ENCODE results near the gene DOK7. TPM values are rescaled to one million over a fixed set of nuclear protein-coding genes. Genes with fewer than 3 reads are reported as not detected.

Gene DOK7
- polyA plus RNA-seq, 2 donors = 0.11 to 0.29 TPM

DNA sequence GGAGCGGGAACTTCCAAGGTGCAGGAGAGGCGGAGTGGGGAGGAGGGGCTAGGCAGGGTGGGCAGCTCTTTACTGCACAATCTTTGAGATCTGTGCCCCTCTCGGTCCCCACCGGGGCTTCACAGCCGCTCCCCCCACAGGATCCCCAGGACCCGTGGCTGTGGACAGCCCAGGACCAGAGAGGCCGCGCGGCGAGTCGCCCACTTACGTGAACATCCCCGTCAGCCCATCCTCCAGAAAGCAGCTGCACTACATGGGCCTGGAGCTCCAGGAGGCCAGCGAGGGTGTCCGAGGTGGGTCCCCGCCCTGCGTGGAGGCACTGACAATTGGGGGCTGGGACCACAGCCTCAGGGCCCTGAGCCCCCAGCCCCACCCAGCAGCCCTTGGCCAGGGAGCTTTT lies 37.0 kb downstream of the DOK7 start:
- Histone ChIP-seq H3K27me3 (ENCODE audit: control insufficient read depth in 1 of 2, insufficient read depth in 2 of 2, low read length in 2 of 2) (no peaks in the 10 kb centered on the region), H3K4me3 (ENCODE audit: low read depth in 1 of 2, low read length in 2 of 2) (no peak overlapping the region), H3K27ac (ENCODE audit: low read depth in 2 of 2, low read length in 1 of 2) (no peak overlapping the region), H3K36me3 (ENCODE audit: control insufficient read depth in 2 of 2, insufficient read depth in 2 of 2, low read length in 1 of 2) (peaks cover 3 to 28% of the 10 kb centered on the region in 2 donors), H3K4me1 (ENCODE audit: control insufficient read depth in 2 of 2, insufficient read depth in 2 of 2, low read length in 1 of 2) (no peaks in the 10 kb centered on the region), H3K9me3 (ENCODE audit: control insufficient read depth in 2 of 2, insufficient read depth in 1 of 2, low read depth in 1 of 2, low read length in 1 of 2) (no peaks in the 10 kb centered on the region)
- WGBS, 2 donors = 96% methylated on average over 17 of the region's 17 CpGs

GRCh38 chr4:3500634-3501101 lies 37.6 kb downstream of the DOK7 start:
- H3K36me3 ChIP-seq (ENCODE audit: control insufficient read depth in 2 of 2, insufficient read depth in 2 of 2, low read length in 1 of 2) = peaks cover 3 to 32% of the 10 kb centered on the region in 2 donors

DNA sequence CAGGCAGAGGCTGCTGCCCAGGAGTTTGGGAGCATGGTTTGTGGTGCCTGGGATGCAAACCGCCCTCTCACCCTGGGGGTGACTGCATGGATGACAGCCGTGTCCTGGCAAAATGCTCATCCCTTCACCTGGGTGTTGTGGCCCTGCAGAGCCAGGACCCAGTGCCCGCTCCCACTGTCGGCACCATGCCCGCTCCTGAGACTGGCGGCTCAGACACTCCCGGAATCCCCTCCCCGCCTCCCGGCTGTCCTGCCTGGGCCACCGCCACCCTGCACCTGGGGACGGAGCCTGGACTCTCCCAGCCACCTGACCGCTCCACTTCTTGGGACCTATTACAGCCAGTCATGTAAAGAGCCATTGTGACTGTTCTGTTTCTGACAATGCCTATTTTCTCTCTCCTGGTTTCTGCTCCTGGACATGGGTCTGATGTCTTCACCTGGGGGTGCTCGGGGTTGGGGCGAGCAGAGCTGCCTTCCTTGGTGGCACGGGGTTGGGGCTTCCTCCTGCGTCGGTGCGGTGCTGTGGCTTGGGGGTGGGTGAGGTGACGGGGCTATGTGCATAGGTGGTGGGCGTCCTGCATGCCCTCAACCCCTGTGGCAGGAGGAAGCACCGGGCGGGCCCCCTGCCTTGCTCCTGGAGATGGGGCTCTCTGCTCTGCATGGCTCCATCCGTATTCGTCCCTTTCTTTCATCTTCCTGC lies 38.2 kb downstream of the DOK7 start:
- H3K9me3 ChIP-seq (ENCODE audit: control insufficient read depth in 2 of 2, insufficient read depth in 1 of 2, low read depth in 1 of 2, low read length in 1 of 2) = no peaks in the 10 kb centered on the region
- H3K27me3 ChIP-seq (ENCODE audit: control insufficient read depth in 1 of 2, insufficient read depth in 2 of 2, low read length in 2 of 2) = no peaks in the 10 kb centered on the region
- H3K4me3 ChIP-seq (ENCODE audit: low read depth in 1 of 2, low read length in 2 of 2) = no peak overlapping the region
- WGBS, 2 donors = 85 to 91% methylated on average over 23 to 24 of the region's 24 CpGs
- H3K36me3 ChIP-seq (ENCODE audit: control insufficient read depth in 2 of 2, insufficient read depth in 2 of 2, low read length in 1 of 2) = peaks cover 3 to 33% of the 10 kb centered on the region in 2 donors
- H3K27ac ChIP-seq (ENCODE audit: low read depth in 2 of 2, low read length in 1 of 2) = no peak overlapping the region
- no peaks in the 10 kb centered on the region for H3K4me1 ChIP-seq (ENCODE audit: control insufficient read depth in 2 of 2, insufficient read depth in 2 of 2, low read length in 1 of 2)

More at GRCh38 chr4:3500634-3501101, 37.6 kb downstream of the DOK7 start:
- H3K27me3 ChIP-seq (ENCODE audit: control insufficient read depth in 1 of 2, insufficient read depth in 2 of 2, low read length in 2 of 2) = no peaks in the 10 kb centered on the region
- no peak overlapping the region for H3K4me3 ChIP-seq (ENCODE audit: low read depth in 1 of 2, low read length in 2 of 2)
- H3K4me1 ChIP-seq (ENCODE audit: control insufficient read depth in 2 of 2, insufficient read depth in 2 of 2, low read length in 1 of 2) = no peaks in the 10 kb centered on the region
- 87 to 88% methylated on average over 29 of the region's 29 CpGs for WGBS, 2 donors
- no peak overlapping the region for H3K27ac ChIP-seq (ENCODE audit: low read depth in 2 of 2, low read length in 1 of 2)
- no peaks in the 10 kb centered on the region for H3K9me3 ChIP-seq (ENCODE audit: control insufficient read depth in 2 of 2, insufficient read depth in 1 of 2, low read depth in 1 of 2, low read length in 1 of 2)

- Histone ChIP-seq H3K9me3 (ENCODE audit: control insufficient read depth in 2 of 2, insufficient read depth in 1 of 2, low read depth in 1 of 2, low read length in 1 of 2) (no peaks in the 10 kb centered on the region), H3K4me3 (ENCODE audit: low read depth in 1 of 2, low read length in 2 of 2) (no peak overlapping the region), H3K36me3 (ENCODE audit: control insufficient read depth in 2 of 2, insufficient read depth in 2 of 2, low read length in 1 of 2) (peaks cover 3 to 33% of the 10 kb centered on the region in 2 donors), H3K27ac (ENCODE audit: low read depth in 2 of 2, low read length in 1 of 2) (no peak overlapping the region), H3K4me1 (ENCODE audit: control insufficient read depth in 2 of 2, insufficient read depth in 2 of 2, low read length in 1 of 2) (no peaks in the 10 kb centered on the region), H3K27me3 (ENCODE audit: control insufficient read depth in 1 of 2, insufficient read depth in 2 of 2, low read length in 2 of 2) (no peaks in the 10 kb centered on the region)
- WGBS, 2 donors = 86 to 87% methylated on average over 19 of the region's 19 CpGs
Observed at GRCh38 chr4:3501825-3502425, 38.8 kb downstream of the DOK7 start.

- Histone ChIP-seq H3K4me3 (ENCODE audit: low read depth in 1 of 2, low read length in 2 of 2) (no peak overlapping the region), H3K36me3 (ENCODE audit: control insufficient read depth in 2 of 2, insufficient read depth in 2 of 2, low read length in 1 of 2) (peaks cover 3 to 34% of the 10 kb centered on the region in 2 donors), H3K27me3 (ENCODE audit: control insufficient read depth in 1 of 2, insufficient read depth in 2 of 2, low read length in 2 of 2) (no peaks in the 10 kb centered on the region), H3K4me1 (ENCODE audit: control insufficient read depth in 2 of 2, insufficient read depth in 2 of 2, low read length in 1 of 2) (no peaks in the 10 kb centered on the region), H3K27ac (ENCODE audit: low read depth in 2 of 2, low read length in 1 of 2) (no peak overlapping the region), H3K9me3 (ENCODE audit: control insufficient read depth in 2 of 2, insufficient read depth in 1 of 2, low read depth in 1 of 2, low read length in 1 of 2) (no peaks in the 10 kb centered on the region)
- 83 to 86% methylated on average over 39 of the region's 39 CpGs for WGBS, 2 donors
Observed at GRCh38 chr4:3502941-3503936, 40.1 kb downstream of the DOK7 start.

- H3K36me3 ChIP-seq (ENCODE audit: control insufficient read depth in 2 of 2, insufficient read depth in 2 of 2, low read length in 1 of 2) = peaks cover 2 to 44% of the 10 kb centered on the region in 2 donors
Observed at GRCh38 chr4:3505231-3505630, 42.1 kb downstream of the DOK7 start.

DNA sequence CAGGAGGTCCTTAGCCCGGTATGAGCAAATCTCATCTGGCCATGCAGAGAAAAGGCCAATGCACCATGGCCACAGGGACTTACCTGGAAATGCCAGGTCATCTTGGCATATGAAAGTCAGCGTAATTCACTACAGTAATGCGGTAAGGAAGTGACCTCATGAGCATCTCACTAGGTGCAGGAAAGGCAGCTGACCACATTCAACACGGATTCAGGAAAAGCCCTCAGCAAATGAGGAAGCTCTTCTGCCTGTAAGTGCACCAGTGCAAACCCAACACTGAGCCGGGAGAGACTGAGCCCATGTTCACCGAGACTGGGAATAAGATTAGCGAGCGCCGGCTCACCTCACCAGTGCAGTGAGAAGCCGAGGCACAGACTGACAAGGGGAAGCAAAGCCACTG lies 45.4 kb downstream of the DOK7 start:
- Histone ChIP-seq H3K36me3 (ENCODE audit: control insufficient read depth in 2 of 2, insufficient read depth in 2 of 2, low read length in 1 of 2) (peaks cover 9 to 52% of the 10 kb centered on the region in 2 donors), H3K9me3 (ENCODE audit: control insufficient read depth in 2 of 2, insufficient read depth in 1 of 2, low read depth in 1 of 2, low read length in 1 of 2) (no peaks in the 10 kb centered on the region)

More at GRCh38 chr4:3505231-3505630, 42.1 kb downstream of the DOK7 start:
- Histone ChIP-seq H3K27ac (ENCODE audit: low read depth in 2 of 2, low read length in 1 of 2) (no peak overlapping the region), H3K4me3 (ENCODE audit: low read depth in 1 of 2, low read length in 2 of 2) (no peak overlapping the region), H3K27me3 (ENCODE audit: control insufficient read depth in 1 of 2, insufficient read depth in 2 of 2, low read length in 2 of 2) (no peaks in the 10 kb centered on the region), H3K9me3 (ENCODE audit: control insufficient read depth in 2 of 2, insufficient read depth in 1 of 2, low read depth in 1 of 2, low read length in 1 of 2) (no peaks in the 10 kb centered on the region), H3K4me1 (ENCODE audit: control insufficient read depth in 2 of 2, insufficient read depth in 2 of 2, low read length in 1 of 2) (no peaks in the 10 kb centered on the region)
- 91 to 97% methylated on average over 16 of the region's 16 CpGs for WGBS, 2 donors

GRCh38 chr4:3510481-3510880 lies 47.4 kb downstream of the DOK7 start:
- H3K36me3 ChIP-seq (ENCODE audit: control insufficient read depth in 2 of 2, insufficient read depth in 2 of 2, low read length in 1 of 2) = peaks cover 14 to 63% of the 10 kb centered on the region in 2 donors
- H3K4me1 ChIP-seq (ENCODE audit: control insufficient read depth in 2 of 2, insufficient read depth in 2 of 2, low read length in 1 of 2) = no peaks in the 10 kb centered on the region
- H3K9me3 ChIP-seq (ENCODE audit: control insufficient read depth in 2 of 2, insufficient read depth in 1 of 2, low read depth in 1 of 2, low read length in 1 of 2) = no peaks in the 10 kb centered on the region
- WGBS, 2 donors = 93 to 96% methylated on average over 16 of the region's 16 CpGs
- no peak overlapping the region for H3K27ac ChIP-seq (ENCODE audit: low read depth in 2 of 2, low read length in 1 of 2)
- no peaks in the 10 kb centered on the region for H3K27me3 ChIP-seq (ENCODE audit: control insufficient read depth in 1 of 2, insufficient read depth in 2 of 2, low read length in 2 of 2)
- H3K4me3 ChIP-seq (ENCODE audit: low read depth in 1 of 2, low read length in 2 of 2) = no peak overlapping the region

More for the DNA sequence above, 45.4 kb downstream of the DOK7 start:
- WGBS, 2 donors = 83 to 87% methylated on average over 10 of the region's 10 CpGs
- Histone ChIP-seq H3K27me3 (ENCODE audit: control insufficient read depth in 1 of 2, insufficient read depth in 2 of 2, low read length in 2 of 2) (no peaks in the 10 kb centered on the region), H3K4me3 (ENCODE audit: low read depth in 1 of 2, low read length in 2 of 2) (no peak overlapping the region), H3K4me1 (ENCODE audit: control insufficient read depth in 2 of 2, insufficient read depth in 2 of 2, low read length in 1 of 2) (no peaks in the 10 kb centered on the region), H3K27ac (ENCODE audit: low read depth in 2 of 2, low read length in 1 of 2) (no peak overlapping the region)

GRCh38 chr4:3511187-3511586 lies 48.1 kb downstream of the DOK7 start:
- WGBS, 2 donors = 94 to 95% methylated on average over 6 of the region's 6 CpGs
- Histone ChIP-seq H3K4me3 (ENCODE audit: low read depth in 1 of 2, low read length in 2 of 2) (no peak overlapping the region), H3K9me3 (ENCODE audit: control insufficient read depth in 2 of 2, insufficient read depth in 1 of 2, low read depth in 1 of 2, low read length in 1 of 2) (no peaks in the 10 kb centered on the region), H3K4me1 (ENCODE audit: control insufficient read depth in 2 of 2, insufficient read depth in 2 of 2, low read length in 1 of 2) (no peaks in the 10 kb centered on the region), H3K36me3 (ENCODE audit: control insufficient read depth in 2 of 2, insufficient read depth in 2 of 2, low read length in 1 of 2) (peaks cover 14 to 67% of the 10 kb centered on the region in 2 donors), H3K27ac (ENCODE audit: low read depth in 2 of 2, low read length in 1 of 2) (no peak overlapping the region), H3K27me3 (ENCODE audit: control insufficient read depth in 1 of 2, insufficient read depth in 2 of 2, low read length in 2 of 2) (no peaks in the 10 kb centered on the region)
